ENCODE results near the gene FGF21. TPM values are rescaled to one million over a fixed set of nuclear protein-coding genes. Genes with fewer than 3 reads are reported as not detected.

FGF21 gene, protein sequence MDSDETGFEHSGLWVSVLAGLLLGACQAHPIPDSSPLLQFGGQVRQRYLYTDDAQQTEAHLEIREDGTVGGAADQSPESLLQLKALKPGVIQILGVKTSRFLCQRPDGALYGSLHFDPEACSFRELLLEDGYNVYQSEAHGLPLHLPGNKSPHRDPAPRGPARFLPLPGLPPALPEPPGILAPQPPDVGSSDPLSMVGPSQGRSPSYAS
- total RNA-seq (2014; rRNA removed; shearing (Covaris generic); ENCODE audit: low replicate concordance): not detected in 2 replicates

DNA sequence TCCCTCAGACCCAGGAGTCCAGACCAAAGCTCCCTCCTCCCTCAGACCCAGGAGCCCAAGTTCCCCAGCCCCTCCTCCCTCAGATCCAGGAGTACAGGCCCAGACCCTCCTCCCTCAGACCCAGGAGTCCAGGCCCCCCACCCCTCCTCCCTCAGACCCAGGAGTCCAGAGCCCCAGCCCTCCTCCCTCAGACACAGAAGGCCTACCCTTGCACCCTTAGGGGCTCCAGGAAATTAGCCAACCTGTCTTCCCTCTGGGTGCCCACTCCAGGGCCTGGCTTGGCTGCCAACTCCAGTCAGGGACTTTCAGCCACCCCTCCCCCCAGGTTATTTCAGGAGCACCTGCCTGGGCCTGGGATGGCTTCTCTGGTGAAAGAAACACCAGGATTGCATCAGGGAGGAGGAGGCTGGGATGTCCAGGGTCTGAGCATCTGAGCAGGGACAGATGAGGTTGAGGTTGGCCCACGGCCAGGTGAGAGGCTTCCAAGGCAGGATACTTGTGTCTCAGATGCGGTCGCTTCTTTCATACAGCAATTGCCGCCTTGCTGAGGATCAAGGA, at the start of gene FGF21:
FGF21 (plus strand) TSS at position 441 of the 558 bp plus-strand sequence. CDS start 713 bp downstream, outside the sequence.
- Histone ChIP-seq H3K36me3 (ENCODE audit: insufficient read depth, low read length) (no peaks in the 10 kb centered on the region), H3K4me1 (ENCODE audit: low read length) (no peaks in the 10 kb centered on the region), H3K27me3 (ENCODE audit: low read length) (no peaks in the 10 kb centered on the region), H3K9me3 (ENCODE audit: low read length) (no peaks in the 10 kb centered on the region), H2AFZ (ENCODE audit: low read length) (no peak within 1 kb of the TSS), H3K4me2 (ENCODE audit: low read depth, low read length, poor library complexity, severe bottlenecking) (no peak within 1 kb of the TSS), H3K4me3 (ENCODE audit: low read length) (no peak within 1 kb of the TSS), H3K9ac (ENCODE audit: low read length) (no peak within 1 kb of the TSS; the same call in 1 of the 2 replicates), H3K9me2 (replicated peaks; ENCODE audit: insufficient read depth, low read length) (no peaks in the 10 kb centered on the region), H4K20me1 (ENCODE audit: insufficient read depth, low read depth, low read length) (no peaks in the 10 kb centered on the region), H3K27ac (ENCODE audit: low read length) (no peak within 1 kb of the TSS), H3K79me2 (ENCODE audit: low read length) (no peaks in the 10 kb centered on the region)
- DNase-seq: no peak

DNA sequence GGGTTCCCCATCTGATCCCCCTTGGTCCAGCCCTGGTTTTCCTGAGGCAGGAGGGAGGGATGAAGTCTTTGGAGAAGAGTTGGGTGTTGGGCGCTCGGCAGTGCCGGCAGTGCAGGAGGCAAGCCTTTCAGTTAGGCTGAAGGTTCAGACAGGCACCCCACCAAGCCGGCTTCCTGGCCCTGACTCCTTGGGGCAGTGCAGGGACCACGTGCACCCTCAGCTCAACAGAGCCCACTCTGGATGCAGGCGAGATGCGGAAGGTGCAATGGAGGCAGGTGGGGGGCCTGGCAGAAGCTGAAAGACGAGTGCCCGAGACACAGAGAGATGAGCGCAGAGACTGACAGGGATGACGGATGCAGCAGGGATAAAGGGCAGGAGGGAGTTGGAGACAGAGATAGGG, 46.9 kb upstream of the FGF21 start:
- no peak overlapping the region for H3K4me3 ChIP-seq (ENCODE audit: low read length)
- no peak overlapping the region for H3K4me2 ChIP-seq (ENCODE audit: low read depth, low read length, poor library complexity, severe bottlenecking)
- H4K20me1 ChIP-seq (ENCODE audit: insufficient read depth, low read depth, low read length): no peaks in the 10 kb centered on the region
- DNase-seq: no peak
- H3K4me1 ChIP-seq (ENCODE audit: low read length): peaks cover 8% of the 10 kb centered on the region
- no peak overlapping the region for H2AFZ ChIP-seq (ENCODE audit: low read length)
- no peak overlapping the region for H3K9ac ChIP-seq (ENCODE audit: low read length)
- H3K9me3 ChIP-seq (ENCODE audit: low read length): peaks cover 5% of the 10 kb centered on the region
- H3K36me3 ChIP-seq (ENCODE audit: insufficient read depth, low read length): no peaks in the 10 kb centered on the region
- H3K27me3 ChIP-seq (ENCODE audit: low read length): no peaks in the 10 kb centered on the region
- peaks cover 9% of the 10 kb centered on the region; the same call in 1 of the 2 replicates for H3K79me2 ChIP-seq (ENCODE audit: low read length)
- H3K9me2 ChIP-seq (replicated peaks; ENCODE audit: insufficient read depth, low read length): no peaks in the 10 kb centered on the region
- H3K27ac ChIP-seq (ENCODE audit: low read length): no peak overlapping the region

DNA sequence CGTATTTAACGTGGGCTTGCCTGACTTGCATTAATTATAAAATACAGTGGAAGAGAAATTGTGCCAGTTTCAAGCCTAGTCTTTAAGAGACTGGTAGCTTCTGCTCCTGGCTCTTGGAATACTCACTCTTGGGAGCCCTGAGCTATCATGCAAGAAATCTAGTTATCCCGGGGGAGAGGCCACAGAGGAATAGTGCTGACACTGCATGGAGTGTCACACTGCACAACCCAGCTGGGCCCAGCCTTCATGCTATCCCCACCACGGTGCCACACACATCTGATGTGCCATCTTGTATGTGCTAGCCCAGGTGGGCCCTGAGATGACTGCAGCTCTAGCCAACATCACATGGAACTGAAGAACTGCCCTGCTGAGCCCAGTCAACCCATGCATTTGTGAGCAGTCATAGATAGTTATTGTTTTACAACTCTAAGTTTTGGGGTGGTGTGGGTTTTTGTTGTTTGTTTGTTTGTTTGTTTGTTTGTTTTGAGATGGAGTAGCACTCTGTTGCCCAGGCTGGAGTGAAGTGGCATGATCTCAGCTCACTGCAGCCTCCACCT, 44.1 kb upstream of the FGF21 start:
- Histone ChIP-seq H3K27me3 (ENCODE audit: low read length) (no peaks in the 10 kb centered on the region), H3K27ac (ENCODE audit: low read length) (no peak overlapping the region), H3K4me2 (ENCODE audit: low read depth, low read length, poor library complexity, severe bottlenecking) (no peak overlapping the region), H3K9me3 (ENCODE audit: low read length) (peaks cover 5% of the 10 kb centered on the region), H3K9ac (ENCODE audit: low read length) (no peak overlapping the region), H3K4me3 (ENCODE audit: low read length) (no peak overlapping the region), H2AFZ (ENCODE audit: low read length) (no peak overlapping the region), H3K36me3 (ENCODE audit: insufficient read depth, low read length) (no peaks in the 10 kb centered on the region), H3K9me2 (replicated peaks; ENCODE audit: insufficient read depth, low read length) (no peaks in the 10 kb centered on the region), H4K20me1 (ENCODE audit: insufficient read depth, low read depth, low read length) (no peaks in the 10 kb centered on the region), H3K79me2 (ENCODE audit: low read length) (peaks cover 9% of the 10 kb centered on the region; the same call in 1 of the 2 replicates), H3K4me1 (ENCODE audit: low read length) (peaks cover 21% of the 10 kb centered on the region)
- no peak for DNase-seq

DNA sequence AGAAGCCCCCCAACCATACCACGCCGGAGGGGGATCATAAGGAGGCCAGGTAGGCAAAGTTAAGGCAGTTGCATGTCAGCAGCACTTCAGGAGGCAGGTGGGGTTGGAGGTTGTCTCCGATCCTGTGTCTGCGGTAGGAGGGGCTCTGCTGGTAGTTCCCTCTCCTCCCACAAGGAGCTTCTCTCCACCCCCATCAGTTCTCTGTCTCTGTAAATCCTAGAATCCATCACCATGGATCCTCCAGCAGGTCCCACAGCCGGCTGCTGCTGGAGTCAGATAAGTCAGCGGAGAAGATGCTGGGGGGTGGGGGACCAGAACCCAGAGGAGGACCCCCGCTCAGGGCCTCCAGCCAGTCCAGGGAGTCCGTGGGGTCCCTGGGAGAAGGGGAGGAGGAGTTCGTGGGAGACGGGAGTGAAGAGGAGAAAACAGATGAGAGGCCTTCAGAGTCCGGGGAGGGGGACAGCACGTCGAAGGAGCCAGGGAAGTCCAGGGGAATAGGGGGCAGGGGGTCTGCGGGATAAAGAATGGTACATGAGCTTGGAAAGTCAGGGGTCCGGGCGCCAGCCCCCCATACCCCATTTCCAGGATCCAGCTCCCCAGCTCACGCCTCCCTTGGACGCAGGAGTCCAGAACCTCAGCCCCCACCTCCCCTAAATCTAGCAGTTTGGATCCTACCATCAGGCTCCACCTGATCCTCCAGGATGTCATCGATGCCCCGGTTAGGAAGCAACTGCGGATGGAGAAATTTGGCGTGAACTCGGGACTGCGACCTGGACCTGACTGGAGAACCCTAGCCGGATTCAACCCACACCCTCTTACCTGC, 42.1 kb upstream of the FGF21 start:
- peak overlapping the region; percentile 77 for H3K4me3 ChIP-seq (ENCODE audit: low read length)
- H3K27ac ChIP-seq (ENCODE audit: low read length): no peak overlapping the region
- no peak for DNase-seq
- H3K27me3 ChIP-seq (ENCODE audit: low read length): no peaks in the 10 kb centered on the region
- peaks cover 9% of the 10 kb centered on the region; the same call in 1 of the 2 replicates for H3K79me2 ChIP-seq (ENCODE audit: low read length)
- H4K20me1 ChIP-seq (ENCODE audit: insufficient read depth, low read depth, low read length): no peaks in the 10 kb centered on the region
- H3K4me1 ChIP-seq (ENCODE audit: low read length): peaks cover 21% of the 10 kb centered on the region
- H3K9me3 ChIP-seq (ENCODE audit: low read length): peaks cover 5% of the 10 kb centered on the region
- H2AFZ ChIP-seq (ENCODE audit: low read length): peak overlapping the region; percentile 45
- peak overlapping the region; percentile 71 for H3K4me2 ChIP-seq (ENCODE audit: low read depth, low read length, poor library complexity, severe bottlenecking)
- H3K36me3 ChIP-seq (ENCODE audit: insufficient read depth, low read length): no peaks in the 10 kb centered on the region
- no peaks in the 10 kb centered on the region for H3K9me2 ChIP-seq (replicated peaks; ENCODE audit: insufficient read depth, low read length)
- peak overlapping the region; percentile 78 for H3K9ac ChIP-seq (ENCODE audit: low read length)

GRCh38 chr19:48713864-48714755, 41.2 kb upstream of the FGF21 start:
- no peaks in the 10 kb centered on the region for H3K9me2 ChIP-seq (replicated peaks; ENCODE audit: insufficient read depth, low read length)
- H3K9ac ChIP-seq (ENCODE audit: low read length): peak overlapping the region; percentile 96
- peaks cover 21% of the 10 kb centered on the region for H3K4me1 ChIP-seq (ENCODE audit: low read length)
- peaks cover 9% of the 10 kb centered on the region; the same call in 1 of the 2 replicates for H3K79me2 ChIP-seq (ENCODE audit: low read length)
- H3K9me3 ChIP-seq (ENCODE audit: low read length): peaks cover 5% of the 10 kb centered on the region
- H3K4me3 ChIP-seq (ENCODE audit: low read length): peak overlapping the region; percentile 80
- H2AFZ ChIP-seq (ENCODE audit: low read length): peak overlapping the region; percentile 45
- H4K20me1 ChIP-seq (ENCODE audit: insufficient read depth, low read depth, low read length): no peaks in the 10 kb centered on the region
- peak overlapping the region; percentile 100 for H3K4me2 ChIP-seq (ENCODE audit: low read depth, low read length, poor library complexity, severe bottlenecking)
- peak overlapping the region; percentile 35 for H3K27ac ChIP-seq (ENCODE audit: low read length)
- DNase-seq: peak; percentile 100
- H3K27me3 ChIP-seq (ENCODE audit: low read length): no peaks in the 10 kb centered on the region
- H3K36me3 ChIP-seq (ENCODE audit: insufficient read depth, low read length): no peaks in the 10 kb centered on the region

- Histone ChIP-seq H3K27ac (ENCODE audit: low read length) (peak overlapping the region; percentile 35), H3K4me2 (ENCODE audit: low read depth, low read length, poor library complexity, severe bottlenecking) (peak overlapping the region; percentile 100), H3K27me3 (ENCODE audit: low read length) (no peaks in the 10 kb centered on the region), H3K9me2 (replicated peaks; ENCODE audit: insufficient read depth, low read length) (no peaks in the 10 kb centered on the region), H3K79me2 (ENCODE audit: low read length) (peaks cover 9% of the 10 kb centered on the region; the same call in 1 of the 2 replicates), H3K36me3 (ENCODE audit: insufficient read depth, low read length) (no peaks in the 10 kb centered on the region), H4K20me1 (ENCODE audit: insufficient read depth, low read depth, low read length) (no peaks in the 10 kb centered on the region), H2AFZ (ENCODE audit: low read length) (peak overlapping the region; percentile 25; the same call in 1 of the 2 replicates), H3K4me1 (ENCODE audit: low read length) (peaks cover 23% of the 10 kb centered on the region), H3K4me3 (ENCODE audit: low read length) (peak overlapping the region; percentile 80), H3K9me3 (ENCODE audit: low read length) (peaks cover 5% of the 10 kb centered on the region), H3K9ac (ENCODE audit: low read length) (peak overlapping the region; percentile 96)
- no peak for DNase-seq
Measured at GRCh38 chr19:48714759-48715675, 40.3 kb upstream of the FGF21 start.
